ENCODE results near the gene AFP. TPM values are rescaled to one million over a fixed set of nuclear protein-coding genes. Genes with fewer than 3 reads are reported as not detected.

AFP gene
- total and polyA plus RNA-seq, 2 of the 13 experiments (the other 11 are each of a cell fraction or from before 2014, with no cell fraction given), result 9,434 to 13,105 TPM

GRCh38 chr4:73406548-73406875 is 29.5 kb upstream of the AFP start (continued):
- TF ChIP-seq RERE (CRISPR knock-in tag; IDR thresholded peaks at IDR 0.05; ENCODE audit: low read depth) (no peak), ETV5 (CRISPR knock-in tag; IDR thresholded peaks at IDR 0.05; ENCODE audit: borderline replicate concordance) (no peak), ZNF792 (CRISPR knock-in tag; IDR thresholded peaks at IDR 0.05) (0 out of 2 replicates have a peak, but pooled peaks have one; percentile 7), NFATC3 (CRISPR knock-in tag; IDR thresholded peaks at IDR 0.05) (no peak), ZBTB42 (CRISPR knock-in tag; IDR thresholded peaks at IDR 0.05) (no peak), NAIF1 (CRISPR knock-in tag; IDR thresholded peaks at IDR 0.05; ENCODE audit: borderline replicate concordance) (0 out of 2 replicates have a peak, but pooled peaks have one; percentile 21), USF2 (IDR thresholded peaks at IDR 0.05; ENCODE audit: low read depth, low read length) (no peak), USF2 (CRISPR knock-in tag; IDR thresholded peaks at IDR 0.05; ENCODE audit: borderline replicate concordance) (no peak), NBN (conservative IDR thresholded peaks at IDR 0.05) (no peak), CBX1 (IDR thresholded peaks at IDR 0.05; ENCODE audit: low read depth) (no peak), NFYC (CRISPR knock-in tag; IDR thresholded peaks at IDR 0.05) (no peak), ZNF205 (CRISPR knock-in tag; IDR thresholded peaks at IDR 0.05) (no peak), MIER3 (CRISPR knock-in tag; IDR thresholded peaks at IDR 0.05; ENCODE audit: borderline replicate concordance) (no peak), ZNF563 (CRISPR knock-in tag; IDR thresholded peaks at IDR 0.05) (no peak), ZNF33A (CRISPR knock-in tag; IDR thresholded peaks at IDR 0.05; ENCODE audit: borderline replicate concordance) (no peak), PRDM15 (CRISPR knock-in tag; IDR thresholded peaks at IDR 0.05) (no peak), TMF1 (CRISPR knock-in tag; IDR thresholded peaks at IDR 0.05; ENCODE audit: low read depth) (no peak), XBP1 (CRISPR knock-in tag; IDR thresholded peaks at IDR 0.05) (no peak), ZFYVE20 (CRISPR knock-in tag; IDR thresholded peaks at IDR 0.05; ENCODE audit: borderline replicate concordance, low read depth) (no peak), TAF1 (CRISPR knock-in tag; IDR thresholded peaks at IDR 0.05) (no peak), ZNF660 (CRISPR knock-in tag; IDR thresholded peaks at IDR 0.05; ENCODE audit: borderline replicate concordance, low read depth) (no peak), U2AF1 (optimal IDR thresholded peaks at IDR 0.05; ENCODE audit: low read depth, low read length) (no peak)
